Measurements from ENCODE around the gene SERINC3. TPM values are rescaled to one million over a fixed set of nuclear protein-coding genes. Genes with fewer than 3 reads are reported as not detected.

The SERINC3 gene
- total RNA-seq, 1 donor from 2014 or later: 82.7 TPM

GRCh38 chr20:44533928-44534327 lies 12.1 kb upstream of the SERINC3 start:
- DNase-seq (ENCODE audit: low read depth): no peak

- DNase-seq (ENCODE audit: low read depth): no peak
Observed at GRCh38 chr20:44532981-44533331, 11.1 kb upstream of the SERINC3 start.

- no peak for DNase-seq (ENCODE audit: low read depth)
Observed at GRCh38 chr20:44532259-44532980, 10.6 kb upstream of the SERINC3 start.

GRCh38 chr20:44528309-44528708 lies 6.4 kb upstream of the SERINC3 start:
- DNase-seq (ENCODE audit: low read depth): no peak

GRCh38 chr20:44527716-44528199 lies 5.9 kb upstream of the SERINC3 start:
- DNase-seq (ENCODE audit: low read depth): no peak

- DNase-seq (ENCODE audit: low read depth): no peak
Observed at GRCh38 chr20:44526129-44526528, 4.3 kb upstream of the SERINC3 start.

GRCh38 chr20:44523746-44524145 lies 1.9 kb upstream of the SERINC3 start:
- no peak for DNase-seq (ENCODE audit: low read depth)

- DNase-seq (ENCODE audit: low read depth): no peak
Observed at GRCh38 chr20:44522841-44523240, 971 bp upstream of the SERINC3 start.

- no peak for DNase-seq (ENCODE audit: low read depth)
Observed at GRCh38 chr20:44520881-44521280, 989 bp downstream of the SERINC3 start.

GRCh38 chr20:44518248-44518647 lies 3.6 kb downstream of the SERINC3 start:
- DNase-seq (ENCODE audit: low read depth): no peak

GRCh38 chr20:44517454-44517853 lies 4.4 kb downstream of the SERINC3 start:
- DNase-seq (ENCODE audit: low read depth): no peak

- no peak for DNase-seq (ENCODE audit: low read depth)
Observed at GRCh38 chr20:44516491-44516890, 5.4 kb downstream of the SERINC3 start.

- DNase-seq (ENCODE audit: low read depth): no peak
Observed at GRCh38 chr20:44513871-44514270, 8.0 kb downstream of the SERINC3 start.

GRCh38 chr20:44509762-44510161 lies 12.1 kb downstream of the SERINC3 start:
- DNase-seq (ENCODE audit: low read depth): no peak

GRCh38 chr20:44504402-44505307 lies 17.2 kb downstream of the SERINC3 start:
- no peak for DNase-seq (ENCODE audit: low read depth)

GRCh38 chr20:44502968-44503367 lies 18.9 kb downstream of the SERINC3 start:
- DNase-seq (ENCODE audit: low read depth): no peak

- DNase-seq (ENCODE audit: low read depth): no peak
Observed at GRCh38 chr20:44501448-44501847, 20.4 kb downstream of the SERINC3 start.

- no peak for DNase-seq (ENCODE audit: low read depth)
Observed at GRCh38 chr20:44500221-44500620, 21.6 kb downstream of the SERINC3 start.

- peak; percentile 55 for DNase-seq (ENCODE audit: low read depth)
Observed at GRCh38 chr20:44497761-44498160, 24.1 kb downstream of the SERINC3 start.

- no peak for DNase-seq (ENCODE audit: low read depth)
Observed at GRCh38 chr20:44496976-44497375, 24.9 kb downstream of the SERINC3 start.

- DNase-seq (ENCODE audit: low read depth): peak; percentile 71
Observed at GRCh38 chr20:44495802-44496481, 25.9 kb downstream of the SERINC3 start.

GRCh38 chr20:44495257-44495656 lies 26.6 kb downstream of the SERINC3 start:
- DNase-seq (ENCODE audit: low read depth): no peak

Measured in myocyte (in vitro differentiated cells).